Erythroblast (primary cell): ENCODE data around the gene RNF11.

Source experiments
- GATA1 ChIP-seq: IDR thresholded peaks from 2 replicates; pipeline ENCODE4 v1.6.1; 2011; ENCODE audit warnings: low read depth, mild to moderate bottlenecking, control low read depth, low read length, moderate library complexity
- POLR2A ChIP-seq: IDR thresholded peaks from 2 replicates; pipeline ENCODE4 v1.6.1; 2011; ENCODE audit warnings: mild to moderate bottlenecking, low read length

- TF ChIP-seq POLR2A: no peak
- TF ChIP-seq GATA1: no peak
Measured at GRCh38 chr1:51231120-51231519, 5.0 kb upstream of the RNF11 start.
